GM21528 (cell line): ENCODE measurements around the gene NDUFV2.

Source experiments
- ATAC-seq: cut with Tn5 transposase; IDR thresholded peaks from one replicate; pipeline ENCODE4 v1.9.1; 2021; ENCODE audit warnings: mild to moderate bottlenecking, moderate library complexity; ENCODE audit not compliant: unreplicated experiment, low FRiP score

NDUFV2 gene

DNA sequence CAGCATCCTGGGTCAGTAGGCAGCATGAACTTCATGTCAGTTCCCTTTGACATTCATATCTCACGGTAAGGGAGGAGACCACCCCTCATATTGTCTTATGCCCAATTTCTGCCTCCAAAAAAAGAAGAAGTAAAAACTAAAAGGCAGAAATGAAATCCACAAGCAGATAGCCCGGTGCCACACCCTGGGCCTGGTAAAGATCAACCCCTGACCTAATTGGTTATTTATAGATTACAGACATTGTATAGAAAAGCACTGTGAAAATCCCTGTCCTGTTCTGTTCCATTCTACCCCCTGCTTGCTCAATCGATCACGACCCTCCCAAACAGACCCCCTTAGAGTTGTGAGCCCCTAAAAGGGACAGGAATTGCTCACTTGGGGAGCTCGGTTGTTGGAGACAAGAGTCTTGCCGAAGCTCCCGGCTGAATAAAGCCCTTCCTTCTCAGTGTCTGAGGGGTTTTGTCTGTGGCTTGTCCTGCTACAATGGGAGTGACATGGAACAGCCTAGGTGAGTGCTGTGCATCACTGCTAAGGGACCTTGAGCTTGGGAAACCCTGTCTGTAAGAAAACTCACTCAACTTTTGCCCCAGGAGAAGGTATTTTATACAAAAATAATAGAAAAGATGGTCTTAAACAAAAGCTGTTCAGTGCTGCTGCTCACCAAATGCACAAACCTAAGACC lies 11.1 kb downstream of the NDUFV2 start:
- no peak for ATAC-seq

DNA sequence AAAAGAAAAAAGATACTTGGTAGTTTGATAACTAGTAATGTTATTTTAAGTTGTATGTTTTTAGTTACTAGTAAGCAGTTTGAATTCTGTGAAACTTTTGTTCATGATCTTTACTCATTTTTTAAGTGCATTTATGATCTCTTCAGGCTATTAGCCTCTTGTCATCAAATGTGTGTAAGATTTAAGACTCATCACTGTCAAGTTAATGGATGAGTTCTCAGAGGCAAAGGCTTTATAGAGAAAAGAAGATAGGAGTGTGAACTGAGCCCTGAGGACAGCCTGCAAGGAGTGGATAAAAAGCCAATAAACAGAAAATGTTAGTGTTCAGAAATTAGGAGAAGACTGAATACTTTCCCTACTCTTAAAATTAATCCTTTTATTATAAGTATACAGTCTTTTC lies 13.5 kb downstream of the NDUFV2 start:
- no peak for ATAC-seq

DNA sequence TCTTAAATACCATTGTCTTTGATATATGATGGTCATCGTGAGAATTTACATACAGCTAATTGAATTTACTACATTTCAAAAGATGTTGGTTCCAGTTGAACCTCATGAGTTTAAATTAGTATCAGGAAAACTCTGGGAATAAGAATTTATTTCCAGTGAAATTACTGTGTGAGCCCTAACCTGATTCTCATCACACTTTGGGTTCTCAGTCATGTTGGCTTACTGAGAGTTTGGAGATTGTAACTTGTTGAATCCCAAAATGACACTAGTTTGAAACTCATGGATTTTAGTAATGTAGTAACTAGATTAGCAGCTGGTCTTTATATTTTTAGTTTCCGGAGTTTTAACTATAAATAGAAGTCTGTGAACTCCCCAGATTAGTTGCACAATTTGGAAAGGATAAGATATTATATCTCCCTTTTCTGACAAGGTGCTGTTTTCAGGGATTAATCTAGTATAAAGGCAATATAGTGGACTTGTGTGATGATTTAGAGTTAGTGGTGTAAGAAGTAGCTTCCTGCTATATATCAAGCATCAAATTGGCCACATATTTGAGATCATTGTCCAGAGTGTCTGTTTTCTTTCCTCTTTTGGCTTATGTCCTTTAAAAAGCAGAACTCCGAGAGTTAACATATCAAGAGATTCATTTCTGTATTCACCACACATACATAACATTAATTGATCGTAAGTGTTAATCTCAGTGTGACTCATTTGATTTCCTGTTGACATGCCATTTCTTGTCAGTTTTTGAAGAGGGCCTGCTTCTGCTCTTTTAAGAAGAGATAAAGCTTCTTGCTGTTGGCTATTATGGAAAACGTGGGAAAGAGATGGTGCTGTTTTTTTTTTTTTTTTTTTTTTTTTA lies 15.7 kb downstream of the NDUFV2 start:
- no peak for ATAC-seq

DNA sequence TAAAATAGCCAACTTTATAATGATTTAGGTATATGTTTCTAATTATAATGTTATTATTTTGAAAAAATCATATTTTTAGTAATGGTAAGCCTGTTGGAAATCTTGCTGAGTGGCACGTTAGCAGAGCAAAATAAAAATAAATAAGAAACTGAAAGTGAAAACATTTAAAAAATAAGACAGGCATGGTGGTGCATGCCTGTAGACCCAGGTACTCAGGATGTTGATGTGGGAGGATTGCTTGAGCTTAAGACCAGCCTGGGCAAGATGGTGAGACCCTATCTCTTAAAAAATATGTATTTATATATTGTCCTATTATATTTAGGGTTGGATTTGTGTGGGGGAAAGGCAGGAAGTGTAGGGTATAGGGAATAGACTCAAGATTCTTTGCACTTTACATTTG lies 18.3 kb downstream of the NDUFV2 start:
- ATAC-seq, result no peak

DNA sequence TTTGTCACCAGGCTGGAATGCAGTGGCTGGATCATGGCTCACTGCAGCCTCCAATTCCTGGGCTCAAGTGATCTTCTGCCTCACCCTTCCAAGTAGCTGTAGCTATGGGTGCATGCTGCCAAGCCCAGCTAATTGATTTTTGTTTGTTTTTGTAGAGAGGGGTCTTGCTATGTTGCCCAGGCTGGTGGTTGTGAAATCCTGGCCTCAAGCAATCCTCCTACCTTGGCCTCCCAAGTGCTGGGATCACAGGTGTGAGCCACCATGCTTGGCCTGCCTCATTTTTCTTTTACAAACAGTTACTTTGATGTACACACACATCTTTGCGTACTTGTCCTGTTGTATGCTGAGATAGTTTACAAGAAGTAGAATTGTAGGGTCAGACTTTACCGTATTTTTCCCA lies 21.0 kb downstream of the NDUFV2 start:
- no peak for ATAC-seq

DNA sequence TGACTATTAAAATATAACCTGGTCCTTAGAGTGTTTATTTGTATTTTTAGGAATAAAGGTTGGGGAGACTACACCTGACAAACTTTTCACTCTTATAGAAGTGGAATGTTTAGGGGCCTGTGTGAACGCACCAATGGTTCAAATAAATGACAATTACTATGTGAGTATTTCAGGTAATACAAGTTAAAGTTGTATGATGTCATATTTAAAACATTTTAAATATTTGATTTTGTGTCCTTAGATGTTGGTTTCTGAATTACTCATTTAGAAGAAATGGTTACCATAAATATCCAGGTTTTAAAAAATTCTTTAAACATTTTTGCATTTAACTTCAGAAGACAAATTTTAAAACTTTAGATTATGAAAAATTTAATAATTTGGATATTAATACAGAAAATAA lies 22.3 kb downstream of the NDUFV2 start:
- ATAC-seq, result no peak

DNA sequence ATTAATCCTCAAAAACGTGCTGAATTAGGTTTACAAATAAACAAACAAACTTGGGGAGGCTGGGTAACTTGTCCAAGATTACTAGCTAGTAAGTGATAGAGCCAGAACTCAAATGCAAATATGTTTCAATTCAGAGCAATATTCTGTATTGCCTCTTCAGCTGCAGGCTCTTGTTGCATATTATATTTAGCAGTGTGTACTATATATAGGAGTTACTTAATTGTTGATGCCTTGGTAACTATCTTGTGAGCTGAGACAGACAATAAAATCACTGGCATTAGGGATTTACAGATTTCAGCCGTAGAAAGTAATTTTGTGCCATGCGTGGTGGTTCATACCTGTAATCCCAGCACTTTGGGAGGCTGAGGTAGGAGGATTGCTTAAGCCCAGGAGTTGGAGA lies 23.8 kb downstream of the NDUFV2 start:
- ATAC-seq, result no peak

DNA sequence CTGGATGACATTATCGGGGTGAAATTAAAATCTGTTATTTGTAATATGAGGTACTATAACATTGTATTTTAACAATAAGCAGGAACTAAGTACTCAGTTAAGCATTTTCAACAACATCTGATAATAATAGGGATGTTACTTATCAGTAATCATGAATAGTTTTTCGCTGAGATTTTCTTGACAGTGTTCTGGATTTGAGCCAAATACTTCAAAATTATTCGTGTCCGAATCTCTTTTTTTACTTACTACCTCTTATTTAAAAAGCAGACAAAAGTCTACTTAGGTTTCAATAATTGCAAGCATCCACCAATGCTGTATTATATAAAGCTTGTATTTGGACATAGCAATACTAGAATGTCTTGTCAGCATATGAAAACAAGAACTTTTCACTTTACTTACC lies 27.7 kb downstream of the NDUFV2 start:
- no peak for ATAC-seq

DNA sequence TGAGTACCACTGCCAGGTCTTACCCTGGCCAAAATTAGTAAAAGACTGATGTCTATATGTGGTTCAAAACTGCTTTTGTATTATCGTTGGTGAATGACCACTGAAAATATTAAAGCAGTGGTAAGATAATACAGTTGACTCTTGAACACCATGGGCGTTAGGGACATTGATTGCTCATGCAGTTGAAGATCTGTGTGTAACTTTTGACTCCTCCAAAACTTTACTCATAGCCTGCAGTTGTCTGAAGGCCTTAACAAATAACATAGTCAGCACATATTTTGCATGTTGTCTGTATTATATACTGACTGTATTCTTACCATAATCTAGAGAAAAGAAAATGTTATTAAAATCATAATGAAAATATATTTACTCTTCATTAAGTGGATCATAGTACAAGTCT lies 28.3 kb downstream of the NDUFV2 start:
- ATAC-seq, result no peak

DNA sequence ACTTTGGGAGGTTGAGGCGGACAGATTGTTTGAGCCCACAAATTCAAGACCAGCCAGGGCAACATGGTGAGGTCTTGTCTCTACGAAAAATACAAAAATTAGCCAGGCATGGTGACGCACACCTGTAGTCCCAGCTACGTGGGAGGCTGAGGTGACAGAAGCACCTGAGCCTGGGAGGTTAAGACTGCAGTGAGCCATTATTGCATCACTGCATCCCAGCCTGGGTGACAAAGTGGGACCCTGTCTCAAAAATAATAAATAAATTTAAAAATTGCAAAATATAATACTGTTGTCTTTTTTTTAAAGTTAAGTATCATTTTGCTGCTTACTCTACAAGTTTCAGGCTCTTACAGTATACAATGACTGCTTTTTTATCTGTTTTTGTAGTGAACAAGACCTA lies 30.1 kb downstream of the NDUFV2 start:
- no peak for ATAC-seq

DNA sequence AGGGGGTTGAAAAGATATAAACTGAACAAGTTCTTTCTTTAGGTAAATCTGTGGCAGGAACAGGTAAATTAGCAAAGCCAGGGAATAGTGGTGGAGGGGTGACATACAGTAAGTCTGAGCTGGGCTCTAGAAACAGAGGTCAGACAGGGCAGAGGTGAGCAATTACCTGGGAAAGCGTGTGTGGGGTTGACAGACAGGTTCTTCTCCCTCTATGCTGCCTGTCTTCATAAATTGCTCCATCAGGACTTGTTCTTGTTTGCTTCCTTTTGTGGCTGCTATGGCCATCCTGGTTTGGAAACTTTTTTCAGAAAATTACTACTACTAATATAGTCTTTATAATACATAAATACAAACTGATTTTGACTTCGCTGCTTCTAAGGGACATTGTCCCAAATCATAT lies 30.7 kb downstream of the NDUFV2 start:
- no peak for ATAC-seq

DNA sequence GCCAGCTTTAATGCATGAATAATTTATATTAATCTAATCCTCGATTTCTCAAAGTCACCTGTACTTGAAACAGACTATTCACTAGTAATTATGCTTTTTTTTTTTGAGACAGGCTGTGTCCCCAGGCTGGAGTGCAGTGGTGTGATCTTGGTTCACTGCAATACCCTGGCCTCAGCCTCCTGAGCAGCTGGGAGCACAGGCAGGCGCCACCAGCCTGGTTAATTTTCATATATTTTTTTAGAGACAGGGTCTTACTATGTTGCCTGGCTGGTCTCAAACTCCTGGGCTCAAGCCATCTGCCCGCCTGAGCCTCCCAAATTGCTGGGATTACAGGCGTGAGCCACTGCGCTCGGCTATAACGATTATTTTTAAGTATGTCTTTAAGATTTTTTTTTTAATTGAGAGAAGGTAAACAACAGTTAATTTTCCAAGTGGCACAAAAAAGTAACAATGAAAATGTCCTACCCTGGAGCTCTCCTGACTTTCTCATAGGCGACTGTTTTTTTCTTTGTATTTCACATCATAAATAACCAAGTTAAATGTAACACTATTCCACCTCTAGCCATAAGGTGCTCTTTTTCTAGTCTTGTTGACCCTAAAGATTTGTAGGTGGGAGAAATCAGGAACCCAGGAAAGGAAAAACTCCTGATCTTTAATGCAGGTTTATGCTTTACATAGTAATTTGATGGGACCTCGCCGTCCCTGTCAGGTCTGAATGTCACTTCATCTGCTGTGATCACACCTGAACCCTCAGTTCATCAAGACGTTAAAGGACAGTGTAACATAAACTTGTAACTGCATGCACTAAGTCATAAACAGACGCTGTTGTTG lies 32.8 kb downstream of the NDUFV2 start:
- ATAC-seq, result no peak

DNA sequence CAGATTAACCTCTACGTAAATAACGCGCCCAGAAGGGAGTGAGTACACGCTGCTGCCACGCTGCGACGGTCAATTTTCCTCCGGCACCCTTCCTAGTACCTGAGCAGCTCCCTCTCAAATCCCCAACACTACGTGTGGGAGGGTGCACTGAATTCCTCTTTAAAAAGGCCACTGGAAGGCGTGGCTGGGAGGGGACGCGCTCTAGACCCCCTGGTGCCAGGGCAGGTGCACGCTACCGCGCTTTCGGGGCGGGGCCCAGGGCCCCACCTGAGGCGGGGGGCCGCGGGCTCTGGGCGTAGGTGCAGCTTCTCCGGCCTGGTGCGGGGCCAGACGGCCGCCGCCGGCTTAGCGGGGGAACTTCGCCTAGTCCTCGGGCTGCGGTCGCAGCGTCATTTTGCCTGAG lies 33.4 kb downstream of the NDUFV2 start:
- ATAC-seq, result peak; percentile 26

DNA sequence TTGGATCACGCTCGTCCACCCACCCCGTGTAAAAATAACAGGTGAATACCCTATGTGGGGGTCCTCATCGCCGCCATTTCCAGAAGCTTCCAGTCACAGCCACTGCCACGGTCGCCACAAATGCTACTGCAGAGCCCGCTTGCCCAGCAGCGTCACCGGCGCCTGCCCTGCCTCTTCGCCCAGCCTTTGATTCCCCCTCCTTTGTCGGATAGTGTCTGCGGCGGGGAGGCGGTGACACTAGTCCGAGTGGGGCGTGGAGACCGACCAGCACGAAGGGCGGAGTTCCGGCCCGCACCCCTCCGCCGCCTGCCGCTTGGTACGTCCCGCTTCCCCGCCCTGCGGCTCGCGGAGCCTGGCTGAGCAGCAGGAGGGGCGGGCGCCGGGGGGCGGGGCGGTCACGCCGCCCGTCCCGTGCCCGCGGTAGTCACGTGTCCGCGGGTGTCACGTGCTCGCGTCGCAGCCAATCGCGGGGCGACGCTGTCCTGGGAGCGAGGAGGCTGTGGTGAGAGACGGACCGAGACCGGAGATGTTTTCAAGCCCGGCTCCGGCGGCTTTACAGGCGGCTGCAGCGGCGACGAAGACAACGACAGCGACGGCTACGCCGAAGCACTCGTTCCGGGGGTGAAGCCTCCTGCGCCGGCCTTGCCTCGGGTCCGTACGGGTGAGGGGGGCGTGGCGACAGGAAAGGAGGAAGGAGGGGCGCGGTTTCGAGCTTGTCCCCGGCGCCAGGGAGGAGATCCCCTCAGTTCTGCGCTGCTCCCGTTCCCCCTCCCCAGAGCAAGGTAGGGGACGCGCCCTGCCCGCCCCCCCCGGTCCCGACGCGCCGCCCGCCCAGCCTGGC lies 34.0 kb downstream of the NDUFV2 start, which contains the start of gene ANKRD12:
TSS of gene ANKRD12 (plus strand) at position 467 of the 841 bp plus-strand sequence. CDS start 45,652 bp downstream, outside the sequence.
- ATAC-seq, result peak; percentile 73

DNA sequence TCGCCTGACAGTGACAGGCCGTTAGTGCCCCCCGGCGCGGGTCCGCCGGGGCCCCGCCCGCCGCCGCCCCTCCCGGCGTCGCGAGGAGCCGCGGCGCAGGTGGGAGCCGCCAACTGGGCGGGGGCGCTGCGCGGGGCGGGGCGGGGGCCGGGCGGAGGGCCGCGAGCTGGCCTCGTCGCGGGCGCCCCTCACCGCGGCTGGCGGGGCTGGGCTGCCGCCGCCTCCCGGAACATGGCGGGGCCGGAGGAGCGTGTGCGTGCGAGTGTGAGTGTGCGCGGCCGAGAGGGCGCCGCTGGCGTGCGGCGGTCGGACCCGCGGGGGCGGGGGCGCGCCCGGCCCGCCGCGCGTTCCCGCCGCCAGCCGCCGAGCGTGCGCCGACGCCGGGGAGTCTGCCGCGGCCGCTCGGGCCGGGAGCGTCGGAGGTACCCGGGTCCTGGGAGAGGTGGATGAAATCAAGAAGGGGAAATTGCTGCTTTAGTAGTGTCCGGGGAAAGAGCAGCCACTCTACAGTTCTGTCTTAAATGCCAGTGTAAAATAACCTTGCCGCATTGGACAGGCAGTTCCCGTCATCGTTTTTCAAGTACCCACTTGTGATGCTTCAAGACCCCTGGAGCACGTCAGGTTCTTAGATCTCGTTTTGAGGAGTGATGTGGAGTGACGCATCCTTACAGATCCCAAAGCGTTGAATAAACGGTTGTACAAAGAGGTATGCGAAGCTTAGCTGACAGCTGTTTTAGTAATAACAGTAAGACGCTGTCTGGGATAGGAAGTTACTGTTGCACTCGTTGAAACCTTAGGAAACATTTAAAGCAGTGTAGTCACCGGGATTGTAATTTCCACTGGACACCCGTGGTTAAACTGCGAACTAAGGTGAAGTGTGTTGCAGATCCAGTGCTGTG lies 34.9 kb downstream of the NDUFV2 start:
- ATAC-seq, result peak; percentile 37

DNA sequence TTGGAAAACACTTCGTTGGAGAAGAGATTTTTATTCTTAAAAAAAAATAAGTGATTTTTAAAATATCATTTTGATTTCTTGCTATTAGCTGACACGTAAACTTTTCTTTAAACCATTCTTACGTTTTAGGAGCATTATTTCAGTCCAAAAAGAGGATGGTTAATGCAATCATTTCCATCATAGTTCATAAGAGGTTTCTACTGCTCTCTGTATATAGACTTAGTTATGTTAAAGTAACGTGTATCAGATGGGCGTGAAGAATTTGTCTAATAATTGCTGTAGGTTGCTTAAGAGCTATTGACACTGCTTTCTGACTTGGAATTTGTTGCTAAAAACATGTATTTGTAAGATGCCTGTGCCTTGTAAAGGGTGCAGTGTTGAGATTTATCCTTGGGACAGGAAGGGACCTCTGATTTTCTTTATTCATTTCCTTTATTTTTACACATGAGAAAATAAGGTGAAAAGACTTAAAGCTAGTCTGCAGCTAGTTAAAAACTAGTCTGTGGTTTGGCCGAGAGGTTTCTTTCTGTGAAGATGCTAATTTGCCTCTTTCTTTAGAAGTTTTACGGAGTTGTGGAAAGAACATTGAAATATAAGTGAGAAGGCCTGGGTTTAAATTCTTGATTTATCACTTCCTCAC lies 37.0 kb downstream of the NDUFV2 start:
- ATAC-seq, result no peak

DNA sequence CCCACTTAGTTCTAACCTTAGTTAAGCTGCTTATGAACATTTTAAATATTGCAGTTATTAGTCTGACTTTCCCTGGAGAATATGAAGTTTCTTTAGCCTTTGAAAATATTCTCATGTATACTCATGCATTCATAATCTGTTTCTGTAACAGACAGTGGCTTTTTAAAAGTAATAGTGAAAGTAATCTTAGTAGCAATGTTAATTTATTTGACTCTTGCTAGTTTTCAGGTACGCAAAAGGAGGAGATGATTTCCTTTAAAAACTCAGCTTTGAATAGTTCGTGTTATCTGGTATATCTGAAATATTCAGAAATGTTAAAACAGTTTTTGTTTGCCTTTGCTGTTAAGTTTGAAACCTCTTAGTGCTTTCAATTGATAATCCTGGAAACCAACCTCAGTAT lies 37.9 kb downstream of the NDUFV2 start:
- no peak for ATAC-seq

DNA sequence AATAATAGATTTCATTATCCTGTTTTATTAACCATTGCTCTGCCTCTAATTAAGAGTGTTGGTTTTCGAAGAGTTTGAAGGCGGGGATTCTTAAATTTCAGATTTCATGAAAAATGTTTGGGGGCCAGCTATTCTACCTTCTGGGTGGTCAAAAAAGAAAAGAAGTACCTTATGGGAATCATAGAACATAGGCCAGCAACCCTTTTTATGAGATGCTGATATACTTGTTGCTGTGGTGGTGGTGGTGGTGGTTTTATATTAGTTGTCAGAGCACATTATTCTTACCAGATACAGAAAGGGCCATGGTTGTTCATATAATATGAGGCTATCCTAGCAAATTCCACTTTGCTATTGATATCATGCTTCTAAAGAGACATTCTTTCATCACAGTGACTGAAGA lies 38.5 kb downstream of the NDUFV2 start:
- no peak for ATAC-seq

DNA sequence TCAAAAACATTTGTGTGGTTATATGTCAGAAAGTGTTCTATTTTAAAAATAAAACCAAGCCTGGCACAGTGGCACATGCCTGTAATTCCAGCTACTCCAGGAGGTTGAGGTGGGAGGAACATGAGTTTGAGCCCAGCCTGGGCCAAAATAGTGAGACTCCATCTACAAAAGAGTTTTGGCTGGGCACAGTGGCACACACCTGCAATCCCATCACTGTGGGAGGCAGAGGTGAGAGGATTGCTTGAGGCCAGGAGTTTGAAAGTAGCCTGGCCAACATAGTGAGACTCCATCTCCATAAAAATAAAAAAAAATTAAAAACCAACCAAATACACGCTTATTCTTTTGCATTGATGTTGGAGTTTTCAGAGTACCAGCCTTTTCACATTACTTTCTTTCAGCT lies 43.7 kb downstream of the NDUFV2 start:
- ATAC-seq, result no peak
